ENCODE measurements around the gene BRF1.
A peak's percentile ranks its signal among the peaks of the same experiment; 100 is the strongest.

The BRF1 gene

GRCh38 chr14:105168496-105168978 is 132.3 kb downstream of the BRF1 start, which contains the start of gene JAG2:
Gene JAG2 (minus strand): TSS chr14:105168776. CDS start chr14:105168420, 356 bp downstream.
- peak within 1 kb of the TSS; percentile 88 for H2AK5ac ChIP-seq (ENCODE audit: low read depth, low read length)
- no peaks in the 10 kb centered on the region for H3K36me3 ChIP-seq (replicated peaks in 1 of 2; ENCODE audit: control insufficient read depth in 2 of 2, insufficient read depth in 2 of 2, low read length in 2 of 2)
- peaks cover 7 to 62% (median 22%) of the 10 kb centered on the region in 3 experiments for H3K27me3 ChIP-seq (ENCODE audit: control insufficient read depth in 3 of 3, insufficient read depth in 3 of 3, low read depth in 1 of 3, low read length in 3 of 3)
- peak; percentile 27 for DNase-seq (ENCODE audit: low spot score)
- peak within 1 kb of the TSS; percentile 43 to 81 for H3K4me3 ChIP-seq (ENCODE audit: low read length in 2 of 2)
- peaks cover 12 to 16% of the 10 kb centered on the region in 2 donors for H3K4me1 ChIP-seq (ENCODE audit: control insufficient read depth in 2 of 2, insufficient read depth in 1 of 2, low read depth in 1 of 2, low read length in 2 of 2)
- peak within 1 kb of the TSS; percentile 90 for H3K18ac ChIP-seq (ENCODE audit: low read length)
- peak within 1 kb of the TSS; percentile 3 for H4K8ac ChIP-seq (ENCODE audit: low read depth, low read length)
- H3K79me1 ChIP-seq (ENCODE audit: low read depth, low read length) = peaks cover 9% of the 10 kb centered on the region
- H2BK120ac ChIP-seq (ENCODE audit: low read depth, low read length) = peak within 1 kb of the TSS; percentile 9
- no CpG with 5 or more reads among the region's 84 CpGs for WGBS, 2 donors (ENCODE audit: extremely low coverage in 2 of 2, insufficient read length in 2 of 2, insufficient replicate concordance in 1 of 2)
- peak within 1 kb of the TSS; percentile 73 for H2AFZ ChIP-seq (ENCODE audit: low read length)
- peak within 1 kb of the TSS; percentile 94 for H3K4me2 ChIP-seq (ENCODE audit: insufficient read depth, low read length, poor library complexity, severe bottlenecking)
- peak within 1 kb of the TSS; percentile 75 for H2BK15ac ChIP-seq (ENCODE audit: low read length)
- peak within 1 kb of the TSS; percentile 66 for H2BK5ac ChIP-seq (ENCODE audit: low read length)
- no peak within 1 kb of the TSS for H3K27ac ChIP-seq (replicated peaks; ENCODE audit: low read length)
- peak within 1 kb of the TSS; percentile 94 for H3K14ac ChIP-seq (ENCODE audit: low read length)
- H3K9ac ChIP-seq (ENCODE audit: low read depth, low read length, poor library complexity) = peak within 1 kb of the TSS; percentile 90
- H3K4ac ChIP-seq (ENCODE audit: low read length) = no peak within 1 kb of the TSS
- H3K9me3 ChIP-seq (replicated peaks in 1 of 2; ENCODE audit: control insufficient read depth in 2 of 2, insufficient read depth in 1 of 2, low read depth in 1 of 2, low read length in 2 of 2) = no peaks in the 10 kb centered on the region
- peak within 1 kb of the TSS; percentile 41 for H2BK12ac ChIP-seq (ENCODE audit: low read length)
- peak within 1 kb of the TSS; percentile 97 for H3K23ac ChIP-seq (ENCODE audit: low read depth, low read length, poor library complexity)
- H4K91ac ChIP-seq (ENCODE audit: low read depth, low read length, poor library complexity) = no peak within 1 kb of the TSS

GRCh38 chr14:105168093-105168420 is 132.7 kb downstream of the BRF1 start:
- Histone ChIP-seq H3K23ac (ENCODE audit: low read depth, low read length, poor library complexity) (peak overlapping the region; percentile 97), H3K27me3 (ENCODE audit: control insufficient read depth in 3 of 3, insufficient read depth in 3 of 3, low read depth in 1 of 3, low read length in 3 of 3) (peaks cover 7 to 63% (median 22%) of the 10 kb centered on the region in 3 experiments), H3K4me3 (ENCODE audit: low read length in 2 of 2) (peak overlapping the region; percentile 43 to 81), H3K4ac (ENCODE audit: low read length) (no peak overlapping the region), H2AK5ac (ENCODE audit: low read depth, low read length) (peak overlapping the region; percentile 88), H3K79me1 (ENCODE audit: low read depth, low read length) (peaks cover 9% of the 10 kb centered on the region), H3K4me1 (ENCODE audit: control insufficient read depth in 2 of 2, insufficient read depth in 1 of 2, low read depth in 1 of 2, low read length in 2 of 2) (peaks cover 16 to 20% of the 10 kb centered on the region in 2 donors), H4K8ac (ENCODE audit: low read depth, low read length) (peak overlapping the region; percentile 3), H2BK12ac (ENCODE audit: low read length) (no peak overlapping the region), H3K9me3 (replicated peaks in 1 of 2; ENCODE audit: control insufficient read depth in 2 of 2, insufficient read depth in 1 of 2, low read depth in 1 of 2, low read length in 2 of 2) (no peaks in the 10 kb centered on the region), H3K18ac (ENCODE audit: low read length) (peak overlapping the region; percentile 90), H3K9ac (ENCODE audit: low read depth, low read length, poor library complexity) (peak overlapping the region; percentile 90), H3K36me3 (replicated peaks in 1 of 2; ENCODE audit: control insufficient read depth in 2 of 2, insufficient read depth in 2 of 2, low read length in 2 of 2) (no peaks in the 10 kb centered on the region), H2AFZ (ENCODE audit: low read length) (peak overlapping the region; percentile 73), H3K4me2 (ENCODE audit: insufficient read depth, low read length, poor library complexity, severe bottlenecking) (peak overlapping the region; percentile 94), H4K91ac (ENCODE audit: low read depth, low read length, poor library complexity) (no peak overlapping the region), H2BK5ac (ENCODE audit: low read length) (no peak overlapping the region), H2BK120ac (ENCODE audit: low read depth, low read length) (no peak overlapping the region), H2BK15ac (ENCODE audit: low read length) (peak overlapping the region; percentile 75), H3K27ac (replicated peaks; ENCODE audit: low read length) (no peak overlapping the region), H3K14ac (ENCODE audit: low read length) (peak overlapping the region; percentile 94)
- no peak for DNase-seq (ENCODE audit: low spot score)
- no CpG with 5 or more reads among the region's 46 CpGs for WGBS, 2 donors (ENCODE audit: extremely low coverage in 2 of 2, insufficient read length in 2 of 2, insufficient replicate concordance in 1 of 2)

- H3K79me1 ChIP-seq (ENCODE audit: low read depth, low read length) = peaks cover 9% of the 10 kb centered on the region
- H3K14ac ChIP-seq (ENCODE audit: low read length) = peak overlapping the region; percentile 94
- no peak overlapping the region for H2BK12ac ChIP-seq (ENCODE audit: low read length)
- H3K18ac ChIP-seq (ENCODE audit: low read length) = peak overlapping the region; percentile 91
- H4K91ac ChIP-seq (ENCODE audit: low read depth, low read length, poor library complexity) = no peak overlapping the region
- H4K8ac ChIP-seq (ENCODE audit: low read depth, low read length) = peak overlapping the region; percentile 65
- H3K27ac ChIP-seq (replicated peaks; ENCODE audit: low read length) = no peak overlapping the region
- H2AK5ac ChIP-seq (ENCODE audit: low read depth, low read length) = peak overlapping the region; percentile 96
- H3K36me3 ChIP-seq (replicated peaks in 1 of 2; ENCODE audit: control insufficient read depth in 2 of 2, insufficient read depth in 2 of 2, low read length in 2 of 2) = no peaks in the 10 kb centered on the region
- peak overlapping the region; percentile 94 for H3K4me2 ChIP-seq (ENCODE audit: insufficient read depth, low read length, poor library complexity, severe bottlenecking)
- peak overlapping the region; percentile 43 to 81 for H3K4me3 ChIP-seq (ENCODE audit: low read length in 2 of 2)
- H2AFZ ChIP-seq (ENCODE audit: low read length) = peak overlapping the region; percentile 73
- H3K23ac ChIP-seq (ENCODE audit: low read depth, low read length, poor library complexity) = peak overlapping the region; percentile 97
- peak overlapping the region; percentile 75 for H2BK15ac ChIP-seq (ENCODE audit: low read length)
- H2BK120ac ChIP-seq (ENCODE audit: low read depth, low read length) = no peak overlapping the region
- H2BK5ac ChIP-seq (ENCODE audit: low read length) = peak overlapping the region; percentile 66
- no peaks in the 10 kb centered on the region for H3K9me3 ChIP-seq (replicated peaks in 1 of 2; ENCODE audit: control insufficient read depth in 2 of 2, insufficient read depth in 1 of 2, low read depth in 1 of 2, low read length in 2 of 2)
- H3K27me3 ChIP-seq (ENCODE audit: control insufficient read depth in 3 of 3, insufficient read depth in 3 of 3, low read depth in 1 of 3, low read length in 3 of 3) = peaks cover 7 to 63% (median 22%) of the 10 kb centered on the region in 3 experiments
- WGBS, 2 donors (ENCODE audit: extremely low coverage in 2 of 2, insufficient read length in 2 of 2, insufficient replicate concordance in 1 of 2) = no CpG with 5 or more reads among the region's 116 CpGs
- DNase-seq (ENCODE audit: low spot score) = no peak
- H3K4me1 ChIP-seq (ENCODE audit: control insufficient read depth in 2 of 2, insufficient read depth in 1 of 2, low read depth in 1 of 2, low read length in 2 of 2) = peaks cover 21 to 24% of the 10 kb centered on the region in 2 donors
- H3K9ac ChIP-seq (ENCODE audit: low read depth, low read length, poor library complexity) = peak overlapping the region; percentile 90
- H3K4ac ChIP-seq (ENCODE audit: low read length) = no peak overlapping the region
Measured at GRCh38 chr14:105167303-105168092, 133.3 kb downstream of the BRF1 start.

Data from neuronal stem cell (in vitro differentiated cells).